K562 treated with DMSO at 1 percent for 24 hours (cell line): ENCODE measurements around the gene RBM20. TPM values are rescaled to one million over a fixed set of nuclear protein-coding genes. Genes with fewer than 3 reads are reported as not detected.

Experiments
- total RNA-seq: library from RNA; unstranded; fragments of 300-600 nt; gene quantifications from 2 replicates; pipeline ENCODE4 v1.2.3, GENCODE V29; 2022; ENCODE audit warnings: low read depth; ENCODE audit not compliant: insufficient read depth

RBM20 gene
- total RNA-seq: 2.2 and 4.6 TPM in 2 replicates

DNA sequence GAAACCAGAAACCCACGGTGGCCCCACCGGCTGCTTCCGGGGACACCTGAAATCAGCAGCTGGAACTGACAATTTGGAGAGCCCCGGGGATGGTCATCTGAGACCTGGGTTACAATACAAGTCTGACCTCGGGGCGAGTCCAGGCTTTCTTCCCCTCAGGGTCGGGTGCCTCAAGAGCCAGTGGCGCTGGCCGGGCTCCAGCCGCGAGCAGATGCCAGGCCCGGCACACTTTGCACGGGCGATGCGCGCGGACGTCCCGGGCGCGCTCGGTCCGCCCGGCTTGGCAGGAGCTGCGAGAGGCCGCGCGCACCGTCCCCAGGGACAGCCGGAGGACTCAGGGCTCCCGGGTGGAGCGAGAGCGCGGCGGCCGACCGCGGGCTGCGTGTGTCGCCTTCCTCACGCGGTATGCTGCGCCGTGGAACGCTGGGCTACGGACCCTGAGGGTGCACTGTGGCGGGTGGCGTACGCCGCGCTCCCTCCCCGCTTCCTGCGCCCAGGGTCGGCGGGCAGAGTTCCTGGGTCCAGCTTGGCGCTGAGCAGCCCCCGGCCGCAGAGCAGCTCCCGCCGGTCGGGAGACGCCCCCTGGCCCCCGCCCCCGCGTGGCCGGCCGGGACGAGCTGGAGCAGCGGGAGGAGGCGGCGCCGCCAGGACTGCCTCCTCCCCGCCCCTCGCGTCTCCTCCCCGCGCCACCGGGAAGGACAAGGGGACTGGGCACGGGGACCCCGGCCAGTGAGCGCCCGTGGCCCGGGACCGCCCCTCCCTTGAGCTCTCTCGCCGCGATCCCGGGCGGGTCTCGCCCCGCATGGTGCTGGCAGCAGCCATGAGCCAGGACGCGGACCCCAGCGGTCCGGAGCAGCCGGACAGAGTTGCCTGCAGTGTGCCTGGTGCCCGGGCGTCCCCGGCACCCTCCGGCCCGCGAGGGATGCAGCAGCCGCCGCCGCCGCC is at the start of gene RBM20:
RBM20 (plus strand) TSS at position 684 of the 945 bp plus-strand sequence; CDS start at position 803, 119 bp downstream.

GRCh38 chr10:110871298-110872084 is 227.4 kb downstream of the RBM20 start, which contains the start of gene PDCD4:
PDCD4 (plus strand) TSS chr10:110871928; CDS start chr10:110876028, 4,100 bp downstream.

Other genes starting within 250 kb of the RBM20 start
- gene DUSP5, start 146.4 kb upstream of the RBM20 start, total RNA-seq: 14.2 and 15.3 TPM in 2 replicates
- 28.0 and 29.3 TPM in 2 replicates for gene SMC3, start 76.6 kb upstream of the RBM20 start, total RNA-seq
- gene PDCD4, start 227.6 kb downstream of the RBM20 start, total RNA-seq: 38.7 and 39.8 TPM in 2 replicates